Measurements from ENCODE around the gene SLC27A5.

SLC27A5 gene

GRCh38 chr19:58555369-58555885 lies 43.6 kb upstream of the SLC27A5 start:
- peak overlapping the region; percentile 89 for H3K4me3 ChIP-seq (ENCODE audit: low read length)
- peaks cover 39% of the 10 kb centered on the region for H3K36me3 ChIP-seq (ENCODE audit: insufficient read depth, low read depth, low read length)
- peaks cover 16% of the 10 kb centered on the region for H3K4me1 ChIP-seq (ENCODE audit: insufficient read depth, low read length)
- peak overlapping the region; percentile 87; the same call in 1 of the 2 replicates for H3K9ac ChIP-seq (ENCODE audit: low read depth, low read length)
- H3K9me3 ChIP-seq (ENCODE audit: insufficient read depth, low read depth, low read length): no peaks in the 10 kb centered on the region
- H3K27me3 ChIP-seq (ENCODE audit: insufficient read depth, low read length): peaks cover 2% of the 10 kb centered on the region; the same call in 1 of the 2 replicates
- peak overlapping the region; percentile 89 for H3K27ac ChIP-seq (ENCODE audit: low read length)

DNA sequence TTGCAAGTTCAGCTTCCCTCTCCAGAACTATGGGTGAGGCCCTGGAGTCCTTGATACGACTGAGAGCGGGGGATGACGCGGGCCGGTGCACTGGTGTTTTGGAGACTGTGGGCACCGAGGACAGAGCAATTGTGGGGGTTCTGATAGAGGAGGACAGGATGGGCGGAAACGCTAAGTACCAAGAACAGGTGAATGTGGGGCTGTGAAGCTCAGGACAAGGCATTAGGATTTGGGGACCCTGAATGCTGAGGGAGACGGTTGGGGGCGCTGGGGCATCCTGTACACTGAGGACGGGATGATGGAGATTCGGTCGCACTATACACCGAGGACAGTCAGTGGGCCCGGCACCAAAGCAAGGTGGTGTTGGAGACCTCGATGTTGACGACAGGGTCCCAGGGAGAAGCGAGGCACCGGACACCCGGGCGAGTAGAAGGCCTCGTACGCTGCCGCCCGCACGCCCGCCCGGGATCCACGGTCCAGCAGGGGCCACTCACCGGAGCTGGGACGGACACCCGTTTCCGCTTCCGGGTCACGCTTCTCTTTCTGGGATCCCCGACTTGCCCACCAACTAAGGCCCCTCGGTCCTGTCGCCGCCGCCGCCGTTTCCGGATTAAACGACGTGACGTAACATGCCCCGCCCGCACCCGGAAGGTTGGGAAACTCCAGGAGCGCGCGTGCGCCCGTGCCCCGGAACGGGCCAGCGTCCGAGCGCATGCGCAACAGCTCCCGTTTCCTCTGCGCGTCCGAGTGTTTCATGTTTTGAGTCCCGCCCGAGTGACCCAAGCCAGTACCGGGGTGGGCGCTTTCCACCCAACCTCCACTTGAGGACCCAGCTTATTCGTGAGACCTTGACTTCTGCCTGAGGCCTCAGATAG lies 42.9 kb upstream of the SLC27A5 start, which contains the start of gene CHMP2A:
TSS of gene CHMP2A (minus strand) at position 612 of the 875 bp plus-strand sequence. CDS start 893 bp downstream, outside the sequence.
- peak within 1 kb of the TSS; percentile 89 for H3K4me3 ChIP-seq (ENCODE audit: low read length)
- H3K9me3 ChIP-seq (ENCODE audit: insufficient read depth, low read depth, low read length): no peaks in the 10 kb centered on the region
- H3K27ac ChIP-seq (ENCODE audit: low read length): peak within 1 kb of the TSS; percentile 89
- H3K4me1 ChIP-seq (ENCODE audit: insufficient read depth, low read length): peaks cover 11% of the 10 kb centered on the region
- peaks cover 46% of the 10 kb centered on the region for H3K36me3 ChIP-seq (ENCODE audit: insufficient read depth, low read depth, low read length)
- H3K9ac ChIP-seq (ENCODE audit: low read depth, low read length): peak within 1 kb of the TSS; percentile 93
- H3K27me3 ChIP-seq (ENCODE audit: insufficient read depth, low read length): no peaks in the 10 kb centered on the region

DNA sequence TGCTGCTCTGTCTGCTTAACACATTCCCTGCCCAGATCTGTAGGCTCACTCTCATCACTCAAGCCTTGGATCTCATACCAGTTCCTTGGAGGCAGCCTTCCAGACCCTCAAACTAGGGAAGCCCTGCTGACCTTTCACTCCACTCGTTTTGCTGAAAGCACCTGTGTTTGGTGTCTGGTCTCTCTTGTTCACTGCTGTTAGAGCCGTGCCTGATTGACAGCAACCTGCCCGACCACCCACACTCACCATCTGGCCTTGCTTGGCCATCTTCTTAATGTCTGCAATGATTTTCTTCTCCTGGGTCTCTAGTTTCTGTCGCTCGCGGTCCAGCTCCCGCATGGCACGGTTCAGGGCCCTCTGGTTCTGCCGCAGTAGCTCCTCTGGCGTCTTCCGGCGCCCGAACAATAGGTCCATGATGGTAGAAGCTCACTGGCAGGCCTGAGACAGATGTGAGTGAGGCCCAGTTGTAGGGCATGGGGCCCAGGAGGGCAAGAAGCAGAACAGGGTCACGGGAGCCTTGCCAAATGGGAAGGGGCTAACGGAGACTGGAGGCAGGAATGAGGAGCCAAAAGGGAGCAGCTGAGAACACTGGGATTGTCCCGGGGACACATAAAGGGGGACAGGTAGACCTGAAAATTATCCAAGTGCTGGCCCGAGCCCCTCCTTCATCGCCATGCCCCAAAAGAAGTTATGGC lies 42.2 kb upstream of the SLC27A5 start:
- Histone ChIP-seq H3K27me3 (ENCODE audit: insufficient read depth, low read length) (no peaks in the 10 kb centered on the region), H3K4me1 (ENCODE audit: insufficient read depth, low read length) (peaks cover 10% of the 10 kb centered on the region), H3K36me3 (ENCODE audit: insufficient read depth, low read depth, low read length) (peaks cover 53% of the 10 kb centered on the region), H3K9me3 (ENCODE audit: insufficient read depth, low read depth, low read length) (no peaks in the 10 kb centered on the region), H3K27ac (ENCODE audit: low read length) (peak overlapping the region; percentile 80), H3K4me3 (ENCODE audit: low read length) (peak overlapping the region; percentile 89), H3K9ac (ENCODE audit: low read depth, low read length) (peak overlapping the region; percentile 93)

DNA sequence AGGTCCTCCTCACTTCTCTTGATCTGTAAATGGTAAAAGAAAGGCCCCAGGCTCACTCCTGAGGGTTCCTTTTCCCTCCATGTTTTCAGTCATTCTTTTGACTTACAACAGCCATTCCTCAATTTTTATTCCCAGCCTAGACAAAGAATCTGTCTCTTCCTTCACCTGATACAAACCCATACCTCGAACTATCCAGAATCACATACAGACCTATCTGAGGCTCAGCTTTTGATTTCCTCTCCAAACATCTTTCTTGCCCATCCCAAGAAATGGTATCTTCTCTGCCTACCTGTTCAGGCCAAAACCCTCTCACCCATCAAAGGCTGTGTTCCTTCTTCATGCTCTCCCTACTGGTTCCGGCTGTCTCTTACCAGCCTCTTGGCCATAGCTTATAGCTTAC lies 40.9 kb upstream of the SLC27A5 start:
- H3K27me3 ChIP-seq (ENCODE audit: insufficient read depth, low read length): no peaks in the 10 kb centered on the region
- no peaks in the 10 kb centered on the region for H3K9me3 ChIP-seq (ENCODE audit: insufficient read depth, low read depth, low read length)
- H3K36me3 ChIP-seq (ENCODE audit: insufficient read depth, low read depth, low read length): peaks cover 66% of the 10 kb centered on the region
- peaks cover 10% of the 10 kb centered on the region for H3K4me1 ChIP-seq (ENCODE audit: insufficient read depth, low read length)
- no peak overlapping the region for H3K4me3 ChIP-seq (ENCODE audit: low read length)
- H3K9ac ChIP-seq (ENCODE audit: low read depth, low read length): no peak overlapping the region
- H3K27ac ChIP-seq (ENCODE audit: low read length): no peak overlapping the region

DNA sequence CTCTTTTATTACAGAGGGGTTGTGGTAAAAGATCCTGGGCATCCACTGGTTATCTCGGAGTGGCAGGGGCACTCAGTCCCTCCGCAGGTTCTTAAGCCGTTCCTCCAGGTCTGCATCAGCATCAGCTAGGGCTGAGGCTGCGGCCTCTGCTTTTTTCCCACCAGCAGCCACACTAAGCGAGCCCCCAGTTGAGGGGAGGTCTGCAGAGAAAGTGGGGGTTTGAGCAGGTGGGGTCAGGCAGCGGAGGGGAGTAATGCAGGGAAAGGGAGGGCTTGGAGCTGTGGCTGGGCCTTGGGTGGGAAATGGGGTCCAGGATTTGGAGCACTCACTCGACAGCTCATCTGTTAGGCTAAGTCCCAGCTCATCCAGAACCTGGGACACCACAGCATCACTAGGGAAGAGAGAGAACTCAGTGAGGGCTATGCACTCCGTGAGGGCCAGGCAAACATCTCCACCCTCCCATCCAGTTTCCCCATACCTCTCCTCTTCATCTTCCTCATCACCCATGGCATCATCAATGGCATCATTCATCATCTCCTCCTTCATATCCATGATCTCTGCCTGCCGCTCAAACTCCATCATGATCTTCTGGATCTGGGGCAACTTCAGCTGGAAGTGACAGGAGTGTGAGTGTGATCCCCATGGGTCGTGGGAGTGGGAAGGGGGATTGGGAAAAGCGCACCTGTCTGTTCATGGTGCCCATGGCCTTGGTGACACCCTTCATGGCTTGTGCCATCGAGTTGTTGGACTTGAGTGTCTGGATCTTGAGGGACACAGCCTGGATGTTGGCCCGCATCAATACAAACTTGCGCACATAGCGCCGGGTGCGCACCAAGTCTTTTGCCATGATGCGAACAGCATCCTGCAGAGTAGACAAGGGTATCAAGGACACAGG lies 40.0 kb upstream of the SLC27A5 start:
- H3K4me1 ChIP-seq (ENCODE audit: insufficient read depth, low read length): peaks cover 4% of the 10 kb centered on the region; the same call in 1 of the 2 replicates
- H3K27ac ChIP-seq (ENCODE audit: low read length): no peak overlapping the region
- no peaks in the 10 kb centered on the region for H3K27me3 ChIP-seq (ENCODE audit: insufficient read depth, low read length)
- no peak overlapping the region for H3K4me3 ChIP-seq (ENCODE audit: low read length)
- H3K9ac ChIP-seq (ENCODE audit: low read depth, low read length): no peak overlapping the region
- H3K9me3 ChIP-seq (ENCODE audit: insufficient read depth, low read depth, low read length): no peaks in the 10 kb centered on the region
- H3K36me3 ChIP-seq (ENCODE audit: insufficient read depth, low read depth, low read length): peaks cover 72% of the 10 kb centered on the region

- Histone ChIP-seq H3K4me3 (ENCODE audit: low read length) (no peak overlapping the region), H3K36me3 (ENCODE audit: insufficient read depth, low read depth, low read length) (peaks cover 72% of the 10 kb centered on the region), H3K9ac (ENCODE audit: low read depth, low read length) (no peak overlapping the region), H3K27ac (ENCODE audit: low read length) (no peak overlapping the region), H3K4me1 (ENCODE audit: insufficient read depth, low read length) (peaks cover 9% of the 10 kb centered on the region), H3K9me3 (ENCODE audit: insufficient read depth, low read depth, low read length) (no peaks in the 10 kb centered on the region), H3K27me3 (ENCODE audit: insufficient read depth, low read length) (no peaks in the 10 kb centered on the region)
Measured at GRCh38 chr19:58551123-58551497, 39.3 kb upstream of the SLC27A5 start.

- H3K36me3 ChIP-seq (ENCODE audit: insufficient read depth, low read depth, low read length): peaks cover 75% of the 10 kb centered on the region
- H3K9me3 ChIP-seq (ENCODE audit: insufficient read depth, low read depth, low read length): no peaks in the 10 kb centered on the region
- H3K9ac ChIP-seq (ENCODE audit: low read depth, low read length): no peak overlapping the region
- no peak overlapping the region for H3K27ac ChIP-seq (ENCODE audit: low read length)
- peaks cover 12% of the 10 kb centered on the region for H3K4me1 ChIP-seq (ENCODE audit: insufficient read depth, low read length)
- H3K27me3 ChIP-seq (ENCODE audit: insufficient read depth, low read length): no peaks in the 10 kb centered on the region
- no peak overlapping the region for H3K4me3 ChIP-seq (ENCODE audit: low read length)
Measured at GRCh38 chr19:58550362-58551122, 38.8 kb upstream of the SLC27A5 start.

- Histone ChIP-seq H3K36me3 (ENCODE audit: insufficient read depth, low read depth, low read length) (peaks cover 82% of the 10 kb centered on the region), H3K27me3 (ENCODE audit: insufficient read depth, low read length) (no peaks in the 10 kb centered on the region), H3K9me3 (ENCODE audit: insufficient read depth, low read depth, low read length) (no peaks in the 10 kb centered on the region), H3K4me3 (ENCODE audit: low read length) (no peak overlapping the region), H3K4me1 (ENCODE audit: insufficient read depth, low read length) (peaks cover 12% of the 10 kb centered on the region), H3K27ac (ENCODE audit: low read length) (no peak overlapping the region), H3K9ac (ENCODE audit: low read depth, low read length) (no peak overlapping the region)
Measured at GRCh38 chr19:58549664-58550361, 38.0 kb upstream of the SLC27A5 start.

GRCh38 chr19:58548859-58549663 lies 37.3 kb upstream of the SLC27A5 start:
- no peaks in the 10 kb centered on the region for H3K27me3 ChIP-seq (ENCODE audit: insufficient read depth, low read length)
- peaks cover 82% of the 10 kb centered on the region for H3K36me3 ChIP-seq (ENCODE audit: insufficient read depth, low read depth, low read length)
- no peak overlapping the region for H3K4me3 ChIP-seq (ENCODE audit: low read length)
- no peaks in the 10 kb centered on the region for H3K9me3 ChIP-seq (ENCODE audit: insufficient read depth, low read depth, low read length)
- H3K4me1 ChIP-seq (ENCODE audit: insufficient read depth, low read length): peaks cover 12% of the 10 kb centered on the region
- H3K9ac ChIP-seq (ENCODE audit: low read depth, low read length): no peak overlapping the region
- H3K27ac ChIP-seq (ENCODE audit: low read length): no peak overlapping the region

Measured in iPS-20b (cell line).